ENCODE results near the gene HOMER1. TPM values are rescaled to one million over a fixed set of nuclear protein-coding genes. Genes with fewer than 3 reads are reported as not detected.

The HOMER1 gene
- total RNA-seq, 4 donors from 2014 or later = 23.5 to 51.0 (median 33.0) TPM

DNA sequence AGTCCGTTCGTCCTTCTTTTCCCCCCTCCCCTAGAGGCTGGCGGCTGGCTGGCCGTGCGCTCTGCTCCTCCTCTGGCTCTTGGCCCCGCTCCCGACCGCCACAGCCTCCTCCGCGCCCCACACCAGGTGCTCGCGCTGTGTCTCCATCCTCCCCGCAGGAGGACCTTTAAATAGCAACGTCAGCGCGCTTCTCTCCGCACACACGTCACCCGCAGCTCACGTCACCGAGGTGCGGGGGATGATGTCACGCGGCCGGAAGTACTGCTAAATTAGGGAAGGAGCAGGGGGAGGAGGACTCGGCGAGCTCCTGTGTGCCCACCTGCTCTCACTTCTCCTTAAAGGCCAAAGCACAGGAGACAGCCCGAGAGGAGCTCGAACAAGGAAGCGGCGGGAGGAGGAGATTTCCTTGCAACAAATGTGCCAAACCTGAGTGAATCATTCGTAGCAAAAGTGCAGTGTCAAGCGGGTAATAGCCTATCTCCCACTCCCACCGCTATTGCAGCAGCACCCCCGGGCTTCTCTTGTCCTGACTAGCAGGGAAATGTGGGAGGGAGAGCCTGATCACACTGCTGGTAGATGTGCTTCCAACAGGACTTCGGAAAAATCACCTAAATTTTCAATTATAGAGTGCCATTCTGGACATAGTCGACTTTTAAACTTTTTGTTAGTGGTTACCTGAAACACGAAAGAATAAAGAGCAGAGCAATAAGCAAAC is 614 bp upstream of the HOMER1 start:
- Histone ChIP-seq H3K27me3 (no peaks in the 10 kb centered on the region), H3K9me3 (no peaks in the 10 kb centered on the region), H3K36me3 (no peaks in the 10 kb centered on the region), H3K4me1 (peaks cover 9 to 18% of the 10 kb centered on the region in 2 donors), H3K27ac (peak overlapping the region; percentile 93 to 97 (median 96)), H3K4me3 (peak overlapping the region; percentile 78 to 91 (median 82))
- in situ Hi-C loops (cut with MboI; ENCODE audit: low sequenced_read_pairs in 4 of 4) (no loop called here), intact Hi-C loops (cut with DNase I; ENCODE audit: low total_unique reads) (loop anchor here (1.0 to 5.0 kb wide), 3 partner anchors 98 to 278 kb away; partner anchors contain the start of genes JMY and TENT2)
- peak; percentile 89 to 96 for DNase-seq
- TF ChIP-seq POLR2A (IDR thresholded peaks at IDR 0.05) = peak; percentile 34 to 97
- TF ChIP-seq, protein P1, sequence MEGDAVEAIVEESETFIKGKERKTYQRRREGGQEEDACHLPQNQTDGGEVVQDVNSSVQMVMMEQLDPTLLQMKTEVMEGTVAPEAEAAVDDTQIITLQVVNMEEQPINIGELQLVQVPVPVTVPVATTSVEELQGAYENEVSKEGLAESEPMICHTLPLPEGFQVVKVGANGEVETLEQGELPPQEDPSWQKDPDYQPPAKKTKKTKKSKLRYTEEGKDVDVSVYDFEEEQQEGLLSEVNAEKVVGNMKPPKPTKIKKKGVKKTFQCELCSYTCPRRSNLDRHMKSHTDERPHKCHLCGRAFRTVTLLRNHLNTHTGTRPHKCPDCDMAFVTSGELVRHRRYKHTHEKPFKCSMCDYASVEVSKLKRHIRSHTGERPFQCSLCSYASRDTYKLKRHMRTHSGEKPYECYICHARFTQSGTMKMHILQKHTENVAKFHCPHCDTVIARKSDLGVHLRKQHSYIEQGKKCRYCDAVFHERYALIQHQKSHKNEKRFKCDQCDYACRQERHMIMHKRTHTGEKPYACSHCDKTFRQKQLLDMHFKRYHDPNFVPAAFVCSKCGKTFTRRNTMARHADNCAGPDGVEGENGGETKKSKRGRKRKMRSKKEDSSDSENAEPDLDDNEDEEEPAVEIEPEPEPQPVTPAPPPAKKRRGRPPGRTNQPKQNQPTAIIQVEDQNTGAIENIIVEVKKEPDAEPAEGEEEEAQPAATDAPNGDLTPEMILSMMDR (IDR thresholded peaks at IDR 0.05 in 4 of 5, conservative IDR thresholded peaks at IDR 0.05 in 1 of 5) = no peak
- ATAC-seq = peak; percentile 81 to 84

DNA sequence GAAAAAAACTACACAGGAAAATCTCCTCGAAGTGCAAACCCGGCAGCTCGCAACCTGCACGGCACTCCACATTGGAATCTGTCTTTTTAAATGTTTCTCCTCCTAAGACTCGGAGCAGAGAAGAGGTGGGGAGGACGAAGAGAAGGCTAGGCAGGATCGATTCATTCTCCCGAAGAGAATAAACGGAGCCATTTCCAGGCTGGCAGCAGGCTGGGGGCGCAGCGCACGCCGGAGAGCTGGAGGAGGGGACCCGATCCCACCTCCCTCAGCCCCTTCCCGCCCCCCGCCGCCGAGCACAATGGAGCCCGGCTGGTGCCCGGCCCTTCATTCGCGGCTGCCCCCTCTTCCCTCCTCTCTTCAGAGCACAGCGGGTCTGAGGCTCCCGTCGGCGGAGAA is 628 bp downstream of the HOMER1 start:
- no peaks in the 10 kb centered on the region for H3K27me3 ChIP-seq
- TF ChIP-seq POLR2A (IDR thresholded peaks at IDR 0.05) = no peak
- TF ChIP-seq, protein P1 (IDR thresholded peaks at IDR 0.05 in 4 of 5, conservative IDR thresholded peaks at IDR 0.05 in 1 of 5) = no peak
- H3K4me3 ChIP-seq = peak overlapping the region; percentile 78 to 91 (median 82)
- H3K9me3 ChIP-seq = no peaks in the 10 kb centered on the region
- ATAC-seq (peak; percentile 2 to 3), DNase-seq (no peak)
- in situ Hi-C loops (cut with MboI; ENCODE audit: low sequenced_read_pairs in 4 of 4) (no loop called here), intact Hi-C loops (cut with DNase I; ENCODE audit: low total_unique reads) (loop anchor here (5.0 kb wide), 1 partner anchor 179 kb away; no protein-coding TSS in a partner anchor)
- no peaks in the 10 kb centered on the region for H3K36me3 ChIP-seq
- peak overlapping the region; percentile 93 to 97 (median 96) for H3K27ac ChIP-seq
- H3K4me1 ChIP-seq = peaks cover 18 to 28% of the 10 kb centered on the region in 2 donors

DNA sequence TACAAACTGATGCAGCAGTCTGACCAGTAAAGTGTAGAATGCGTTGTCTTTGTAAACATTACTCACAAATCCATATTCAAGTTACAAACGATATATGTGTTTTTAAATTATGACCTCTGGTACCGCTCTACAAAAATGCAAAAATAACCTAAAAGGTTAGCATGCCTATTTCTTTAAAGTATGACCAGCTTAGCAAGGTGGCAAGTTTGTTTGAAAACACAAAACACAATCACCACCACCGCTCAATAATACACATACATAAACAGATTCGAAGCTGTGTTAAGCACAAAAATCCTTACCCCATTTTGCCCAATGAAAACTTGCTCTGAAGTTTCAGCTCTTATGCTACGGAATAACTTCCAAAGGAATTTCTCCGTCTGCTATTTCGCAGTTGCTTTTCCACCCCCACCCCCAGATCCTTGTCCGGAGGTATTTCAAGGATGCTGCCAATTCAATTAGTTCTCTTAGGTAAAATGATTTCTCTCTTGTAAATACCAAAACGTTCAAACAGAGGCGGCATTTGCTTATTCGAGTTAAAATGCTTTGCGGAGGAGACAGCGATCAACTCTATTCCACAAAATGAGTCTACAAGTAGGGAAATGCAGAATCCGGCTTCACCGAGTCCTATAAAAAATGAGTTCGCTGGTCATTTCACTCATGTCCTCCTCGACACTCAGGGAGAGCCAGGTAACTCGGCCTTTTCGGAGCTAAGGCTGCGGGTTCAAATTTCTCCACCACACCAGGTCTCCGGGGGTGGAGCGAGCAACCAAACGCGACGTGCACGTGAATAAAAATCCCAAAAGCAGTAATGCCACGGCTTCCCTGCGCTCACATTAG is 1.2 kb downstream of the HOMER1 start:
- TF ChIP-seq, protein P1 (IDR thresholded peaks at IDR 0.05 in 4 of 5, conservative IDR thresholded peaks at IDR 0.05 in 1 of 5) = no peak
- peak in 1 of 2 donors; percentile 65 for TF ChIP-seq POLR2A (IDR thresholded peaks at IDR 0.05)
- intact Hi-C loops (cut with DNase I; ENCODE audit: low total_unique reads) (loop anchor here (5.0 kb wide), 1 partner anchor 180 kb away; no protein-coding TSS in a partner anchor), in situ Hi-C loops (cut with MboI; ENCODE audit: low sequenced_read_pairs in 4 of 4) (no loop called here)
- DNase-seq (peak; percentile 46 to 50), ATAC-seq (peak; percentile 11 to 39)
- no peaks in the 10 kb centered on the region for H3K36me3 ChIP-seq
- H3K27me3 ChIP-seq = no peaks in the 10 kb centered on the region
- H3K9me3 ChIP-seq = no peaks in the 10 kb centered on the region
- peak overlapping the region; percentile 78 to 91 (median 82) for H3K4me3 ChIP-seq
- peaks cover 25 to 34% of the 10 kb centered on the region in 2 donors for H3K4me1 ChIP-seq
- H3K27ac ChIP-seq = peak overlapping the region; percentile 93 to 97 (median 96)

DNA sequence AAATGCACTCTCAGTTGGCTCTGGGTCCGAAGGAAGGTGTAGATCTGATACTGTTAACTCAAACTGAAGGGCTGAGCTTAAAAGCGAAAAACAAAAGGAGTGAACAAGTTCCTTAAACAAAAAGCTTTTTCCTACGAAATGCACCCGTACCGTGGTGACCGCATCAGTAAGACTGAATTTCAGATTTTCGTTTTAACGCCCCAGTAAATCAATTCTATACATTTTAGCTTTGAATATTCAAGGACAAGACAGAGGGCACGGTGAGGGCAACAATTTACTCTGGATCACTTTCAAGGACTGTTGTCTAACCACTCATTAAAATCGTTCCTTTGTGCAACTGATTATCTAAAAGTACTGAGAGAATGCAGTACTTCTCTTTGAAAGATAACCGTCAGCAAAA is 1.9 kb downstream of the HOMER1 start:
- Histone ChIP-seq H3K9me3 (no peaks in the 10 kb centered on the region), H3K27me3 (no peaks in the 10 kb centered on the region), H3K36me3 (no peaks in the 10 kb centered on the region), H3K4me1 (peaks cover 30 to 39% of the 10 kb centered on the region in 2 donors), H3K27ac (peak overlapping the region; percentile 93 to 97 (median 96)), H3K4me3 (peak overlapping the region; percentile 78 to 91 (median 82))
- DNase-seq = no peak
- intact Hi-C loops (cut with DNase I; ENCODE audit: low total_unique reads) = loop anchor here (5.0 kb wide), 1 partner anchor 180 kb away; no protein-coding TSS in a partner anchor
- TF ChIP-seq, protein P1 (IDR thresholded peaks at IDR 0.05 in 4 of 5, conservative IDR thresholded peaks at IDR 0.05 in 1 of 5) = no peak
- in situ Hi-C loops (cut with MboI; ENCODE audit: low sequenced_read_pairs in 4 of 4) = no loop called here
- no peak for ATAC-seq

Data from gastrocnemius medialis (tissue), 4 donors.